ENCODE results near the gene CPM.
"Not testable (repeated sequence)": the region's sequence is repeated elsewhere in the genome, so short reads cannot be mapped to it uniquely, and the experiment has no call there.

- TF ChIP-seq, protein P1, sequence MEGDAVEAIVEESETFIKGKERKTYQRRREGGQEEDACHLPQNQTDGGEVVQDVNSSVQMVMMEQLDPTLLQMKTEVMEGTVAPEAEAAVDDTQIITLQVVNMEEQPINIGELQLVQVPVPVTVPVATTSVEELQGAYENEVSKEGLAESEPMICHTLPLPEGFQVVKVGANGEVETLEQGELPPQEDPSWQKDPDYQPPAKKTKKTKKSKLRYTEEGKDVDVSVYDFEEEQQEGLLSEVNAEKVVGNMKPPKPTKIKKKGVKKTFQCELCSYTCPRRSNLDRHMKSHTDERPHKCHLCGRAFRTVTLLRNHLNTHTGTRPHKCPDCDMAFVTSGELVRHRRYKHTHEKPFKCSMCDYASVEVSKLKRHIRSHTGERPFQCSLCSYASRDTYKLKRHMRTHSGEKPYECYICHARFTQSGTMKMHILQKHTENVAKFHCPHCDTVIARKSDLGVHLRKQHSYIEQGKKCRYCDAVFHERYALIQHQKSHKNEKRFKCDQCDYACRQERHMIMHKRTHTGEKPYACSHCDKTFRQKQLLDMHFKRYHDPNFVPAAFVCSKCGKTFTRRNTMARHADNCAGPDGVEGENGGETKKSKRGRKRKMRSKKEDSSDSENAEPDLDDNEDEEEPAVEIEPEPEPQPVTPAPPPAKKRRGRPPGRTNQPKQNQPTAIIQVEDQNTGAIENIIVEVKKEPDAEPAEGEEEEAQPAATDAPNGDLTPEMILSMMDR (IDR thresholded peaks at IDR 0.05; ENCODE audit: low read length), result peak; percentile 65
- TF ChIP-seq EZH2 (optimal IDR thresholded peaks at IDR 0.05; ENCODE audit: low read depth, low read length); EZH2phosphoT487 (IDR thresholded peaks at IDR 0.05; ENCODE audit: low read length): not testable (repeated sequence)
Measured at GRCh38 chr12:68863886-68864454, 69.0 kb downstream of the CPM start.

Data from MM.1S (cell line).